GM18507 (cell line): Measurements from ENCODE around the gene CADM1.
A peak's percentile ranks its signal among the peaks of the same experiment; 100 is the strongest.

ENCODE experiments used
- DNase-seq: peaks from one replicate; pipeline ENCODE4 v3.0.0; 2011; ENCODE audit warnings: low read depth; ENCODE audit not compliant: insufficient read length; ENCODE audit errors: extremely low spot score
- FAIRE-seq: peaks from 2 replicates; lab custom pipeline; 2011; peaks lifted over from hg19 to GRCh38; lab: Jason Lieb, UNC

Gene CADM1

GRCh38 chr11:115504276-115505158, at the start of gene CADM1:
Gene CADM1 (minus strand): TSS chr11:115504415.
- FAIRE-seq (no peak), DNase-seq (peak; percentile 11)

- DNase-seq, result no peak
Measured at GRCh38 chr11:115552773-115553438, 48.7 kb upstream of the CADM1 start.

GRCh38 chr11:115552151-115552772, 48.0 kb upstream of the CADM1 start:
- DNase-seq, result no peak
- no peak for FAIRE-seq

More at GRCh38 chr11:115552773-115553438, 48.7 kb upstream of the CADM1 start:
- no peak for FAIRE-seq

- FAIRE-seq (no peak), DNase-seq (no peak)
Measured at GRCh38 chr11:115550291-115551059, 46.3 kb upstream of the CADM1 start.

GRCh38 chr11:115548878-115549528, 44.8 kb upstream of the CADM1 start:
- no peak for DNase-seq
- no peak for FAIRE-seq

GRCh38 chr11:115545581-115546210, 41.5 kb upstream of the CADM1 start:
- FAIRE-seq (no peak), DNase-seq (no peak)

- no peak for FAIRE-seq
- no peak for DNase-seq
Measured at GRCh38 chr11:115544422-115544948, 40.3 kb upstream of the CADM1 start.

GRCh38 chr11:115541518-115541917, 37.3 kb upstream of the CADM1 start:
- no peak for DNase-seq
- FAIRE-seq, result no peak

GRCh38 chr11:115539844-115540243, 35.6 kb upstream of the CADM1 start:
- no peak for DNase-seq

GRCh38 chr11:115535781-115536180, 31.6 kb upstream of the CADM1 start:
- DNase-seq, result no peak
- no peak for FAIRE-seq

More at GRCh38 chr11:115539844-115540243, 35.6 kb upstream of the CADM1 start:
- FAIRE-seq, result no peak

GRCh38 chr11:115530752-115531151, 26.5 kb upstream of the CADM1 start:
- FAIRE-seq (no peak), DNase-seq (no peak)

GRCh38 chr11:115528225-115528624, 24.0 kb upstream of the CADM1 start:
- FAIRE-seq, result no peak
- no peak for DNase-seq

GRCh38 chr11:115527534-115528125, 23.4 kb upstream of the CADM1 start:
- FAIRE-seq (no peak), DNase-seq (no peak)

GRCh38 chr11:115525531-115526006, 21.4 kb upstream of the CADM1 start:
- FAIRE-seq, result no peak
- DNase-seq, result no peak

GRCh38 chr11:115524572-115524971, 20.4 kb upstream of the CADM1 start:
- DNase-seq (no peak), FAIRE-seq (no peak)

GRCh38 chr11:115523727-115524399, 19.6 kb upstream of the CADM1 start:
- DNase-seq, result no peak
- FAIRE-seq, result no peak

GRCh38 chr11:115522302-115522701, 18.1 kb upstream of the CADM1 start:
- FAIRE-seq (no peak), DNase-seq (no peak)
